GM12891 (cell line): Measurements from ENCODE around the gene RAC2.

Source experiments
- POLR2A ChIP-seq: IDR thresholded peaks from 2 replicates; pipeline ENCODE4 v1.6.1; 2011; ENCODE audit warnings: low read depth, low read length, control low read depth
- TAF1 ChIP-seq: IDR thresholded peaks from 2 replicates; pipeline ENCODE4 v1.6.1; 2011; ENCODE audit warnings: low read depth, low read length, control low read depth

GRCh38 chr22:37244922-37245722, 1.1 kb upstream of the RAC2 start:
- TF ChIP-seq POLR2A: no peak
- no peak for TF ChIP-seq TAF1
